Non-pigmented ciliary epithelial cell (primary cell): ENCODE data around the gene ZNF813.
"Not testable (repeated sequence)": the region's sequence is repeated elsewhere in the genome, so short reads cannot be mapped to it uniquely, and the experiment has no call there.

Experiments used
- DNase-seq: peaks from one replicate; pipeline ENCODE4 v3.0.0-alpha.2; 2010; ENCODE audit warnings: low read depth

The ZNF813 gene

GRCh38 chr19:53483751-53484150, 16.2 kb downstream of the ZNF813 start:
- DNase-seq = not testable (repeated sequence)

GRCh38 chr19:53485046-53486004, 17.8 kb downstream of the ZNF813 start:
- DNase-seq = no peak

- no peak for DNase-seq
These were observed 24.6 kb downstream of the ZNF813 start for GRCh38 chr19:53492153-53492552.

GRCh38 chr19:53497311-53498023, 29.9 kb downstream of the ZNF813 start:
- DNase-seq = not testable (repeated sequence)

GRCh38 chr19:53498024-53498395, 30.5 kb downstream of the ZNF813 start:
- not testable (repeated sequence) for DNase-seq

DNA sequence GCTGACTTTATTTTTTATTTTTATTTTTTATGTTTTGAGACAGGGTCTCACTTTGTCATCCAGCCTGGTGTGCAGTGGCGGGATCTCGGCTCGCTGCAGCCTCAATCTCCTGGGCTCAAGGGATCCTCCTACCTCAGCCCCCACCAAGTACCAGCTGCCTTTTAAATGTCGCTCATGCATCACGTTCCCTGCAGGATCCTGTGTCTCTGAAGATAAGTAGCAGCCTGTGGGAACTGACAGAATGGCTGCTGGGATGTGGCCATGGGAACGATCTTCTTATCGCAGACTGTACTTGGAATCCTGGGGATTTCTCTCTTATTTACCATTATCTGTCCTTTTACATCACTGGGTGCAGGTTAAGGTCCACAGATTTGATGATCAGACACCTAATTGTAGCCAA, 35.6 kb downstream of the ZNF813 start:
- not testable (repeated sequence) for DNase-seq

GRCh38 chr19:53503671-53504364, 36.3 kb downstream of the ZNF813 start:
- not testable (repeated sequence) for DNase-seq

DNA sequence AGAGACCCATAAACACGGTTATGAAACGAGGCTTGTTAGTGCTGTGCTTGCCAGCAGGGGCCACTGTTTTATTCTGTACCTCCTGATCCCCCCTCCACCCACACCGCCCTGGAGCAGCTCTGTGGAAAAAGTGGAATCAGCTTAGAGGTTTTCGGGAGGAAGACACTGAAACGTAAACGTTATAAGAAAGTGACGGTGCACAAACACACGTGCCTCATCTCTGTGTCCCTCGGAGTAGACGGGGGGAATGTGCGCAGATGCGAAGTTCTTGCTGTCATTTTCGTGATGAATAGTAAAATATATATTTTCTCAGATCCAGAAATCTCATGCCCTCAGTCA, 36.8 kb downstream of the ZNF813 start:
- DNase-seq = not testable (repeated sequence)

DNA sequence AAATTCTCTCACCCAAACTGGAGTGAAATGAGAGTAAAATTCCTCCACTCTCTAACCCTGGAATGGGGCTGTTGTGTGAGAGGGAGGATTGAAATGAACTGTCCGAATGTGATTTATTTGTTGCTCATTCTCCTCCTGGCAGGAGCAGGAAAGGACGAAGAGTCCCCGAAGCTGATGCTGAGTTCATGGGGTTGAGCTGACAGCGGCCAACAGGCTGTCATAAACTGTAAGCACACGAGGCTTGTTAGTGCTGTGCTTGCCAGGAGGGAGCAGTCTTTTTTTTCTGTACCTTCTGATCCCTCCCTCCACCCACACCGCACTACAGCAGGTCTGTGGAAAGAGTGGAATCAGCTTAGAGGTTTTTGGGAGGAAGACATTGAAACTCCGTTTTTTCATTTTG, 37.4 kb downstream of the ZNF813 start:
- DNase-seq = no peak

GRCh38 chr19:53506728-53507127, 39.2 kb downstream of the ZNF813 start:
- DNase-seq = no peak

DNA sequence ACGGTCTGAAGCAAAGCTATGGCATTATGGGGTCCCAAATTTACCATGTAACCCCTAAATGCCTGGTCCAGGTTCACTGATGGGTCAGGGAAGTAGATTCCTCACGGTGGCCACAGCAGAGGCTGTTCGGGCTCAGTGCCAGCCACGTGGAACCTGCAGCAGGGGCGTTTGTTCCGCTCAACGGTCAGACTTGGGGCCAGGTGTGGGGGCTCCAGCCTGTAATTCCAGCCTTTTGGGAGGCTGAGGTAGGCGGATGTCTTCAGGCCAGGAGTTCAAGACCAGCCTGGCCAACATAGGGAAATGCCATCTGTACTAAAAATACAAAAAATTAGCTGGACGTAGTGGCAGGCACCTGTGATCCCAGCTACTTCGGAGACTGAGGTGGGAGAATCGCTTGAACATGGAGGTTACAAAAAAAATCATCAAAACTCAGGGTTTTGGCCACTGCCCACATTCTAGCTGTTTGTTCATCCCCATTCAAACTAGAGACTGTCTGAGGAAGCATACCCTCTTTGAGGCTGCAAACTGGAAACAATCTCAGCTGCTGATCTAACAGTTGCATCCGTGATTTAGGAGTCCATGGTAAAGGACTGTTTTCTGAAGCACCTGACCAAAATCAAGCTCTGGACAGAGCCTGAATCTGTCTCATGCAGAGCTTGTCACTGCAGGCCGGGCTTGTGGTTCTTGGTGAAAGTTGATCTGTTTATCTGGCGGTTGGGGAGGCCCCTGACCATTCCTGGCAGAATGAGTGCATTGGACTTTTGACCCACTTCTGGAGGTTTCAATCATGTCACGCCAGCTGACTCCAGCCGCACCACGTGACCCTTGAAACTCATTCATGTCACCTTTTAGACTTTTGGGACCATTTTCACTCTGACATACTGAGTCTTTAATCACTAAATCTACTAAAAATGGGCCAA, 40.2 kb downstream of the ZNF813 start:
- DNase-seq = no peak

- no peak for DNase-seq
These were observed 41.9 kb downstream of the ZNF813 start for GRCh38 chr19:53509443-53509842.

- no peak for DNase-seq
These were observed 42.3 kb downstream of the ZNF813 start for GRCh38 chr19:53509845-53510244.

DNA sequence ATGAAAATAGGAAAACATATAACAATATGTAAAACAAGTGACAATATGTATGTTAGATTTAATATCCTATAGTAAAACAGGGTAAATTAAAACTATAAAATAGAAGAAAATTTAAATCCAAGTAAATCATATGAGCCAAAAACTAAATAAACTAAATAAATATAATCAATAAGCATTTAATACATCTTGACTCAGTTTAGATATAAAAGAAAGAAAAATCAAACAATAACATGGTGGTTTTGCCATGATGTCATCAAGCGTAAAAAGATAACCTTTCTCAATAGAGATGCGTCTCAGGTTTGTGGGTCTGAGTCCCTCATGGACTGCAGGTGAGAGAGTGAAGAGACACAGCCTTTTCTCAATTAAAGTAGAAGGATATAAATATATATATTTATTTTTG, 43.8 kb downstream of the ZNF813 start:
- no peak for DNase-seq

DNA sequence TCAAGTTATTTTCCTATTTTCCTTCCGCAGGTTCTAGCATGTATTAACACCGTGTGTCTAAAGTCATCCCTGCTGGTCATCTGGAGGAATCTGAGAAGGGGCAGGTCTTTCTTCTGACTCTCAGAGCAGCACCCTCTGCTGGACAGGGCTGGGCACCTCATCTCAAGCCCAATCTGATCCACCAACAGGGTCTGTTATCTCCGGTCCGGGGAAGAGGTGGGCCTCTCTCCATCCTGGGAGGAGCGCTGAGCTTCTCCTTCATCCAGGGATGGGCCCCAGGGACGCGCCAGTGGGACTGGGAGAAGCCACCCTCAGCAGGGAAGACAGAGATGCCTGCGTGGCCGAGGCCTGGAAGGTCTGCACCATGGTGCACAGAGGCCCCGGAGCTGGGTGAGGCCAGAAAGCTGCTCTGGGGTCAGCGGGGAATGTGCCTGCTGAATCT, 44.4 kb downstream of the ZNF813 start:
- DNase-seq = peak; percentile 30

GRCh38 chr19:53515047-53515446, 47.5 kb downstream of the ZNF813 start:
- DNase-seq = not testable (repeated sequence)

- DNase-seq = no peak
These were observed 49.7 kb downstream of the ZNF813 start for GRCh38 chr19:53517114-53517741.

- no peak for DNase-seq
These were observed 50.6 kb downstream of the ZNF813 start for GRCh38 chr19:53518121-53518520.

DNA sequence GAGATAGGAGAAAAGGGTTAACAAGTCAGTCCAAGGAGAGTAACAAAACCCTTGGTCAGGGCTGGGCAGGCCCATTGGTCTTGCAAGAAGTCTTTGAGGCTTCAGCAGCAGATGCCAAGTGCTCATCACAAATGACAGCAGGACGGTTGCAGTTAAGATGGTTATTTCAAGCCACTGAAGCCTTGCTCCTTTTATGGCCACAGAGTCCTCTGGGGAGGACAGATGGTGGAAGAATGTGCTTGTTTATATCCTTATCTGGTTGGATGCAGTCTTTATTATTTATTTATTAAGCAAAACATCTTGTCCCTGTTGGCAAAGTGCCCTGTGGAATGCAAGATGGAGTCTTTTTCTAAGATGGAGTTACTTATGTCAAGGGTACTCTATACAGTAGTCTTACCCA, 51.2 kb downstream of the ZNF813 start:
- DNase-seq = no peak

GRCh38 chr19:53519446-53519845, 51.9 kb downstream of the ZNF813 start:
- no peak for DNase-seq

DNA sequence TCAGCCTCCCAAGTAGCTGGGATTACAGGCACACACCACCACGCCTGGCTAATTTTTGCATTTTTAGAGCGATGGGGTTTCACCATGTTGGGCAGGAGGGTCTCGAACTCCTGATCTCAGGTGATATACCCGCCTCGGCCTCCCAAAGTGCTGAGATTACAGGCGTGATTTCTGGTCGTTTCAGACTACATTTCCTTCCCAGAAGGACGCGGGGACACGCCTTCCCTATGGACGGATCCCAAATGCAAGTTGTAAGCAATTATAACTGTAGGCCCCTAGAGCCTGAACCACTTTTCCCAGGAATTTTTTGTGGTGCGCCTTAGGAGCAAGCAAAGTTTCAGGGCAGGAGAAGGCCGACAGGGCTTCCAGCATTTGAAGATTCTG, 52.6 kb downstream of the ZNF813 start:
- no peak for DNase-seq
